ENCODE results near the gene STARD7. TPM values are rescaled to one million over a fixed set of nuclear protein-coding genes. Genes with fewer than 3 reads are reported as not detected.
A peak's percentile ranks its signal among the peaks of the same experiment; 100 is the strongest.

STARD7 gene
- total and polyA plus RNA-seq, 9 of the 15 experiments (the other 6 are each of a cell fraction or from before 2014, with no cell fraction given) = 90.9 to 196 (median 145) TPM

DNA sequence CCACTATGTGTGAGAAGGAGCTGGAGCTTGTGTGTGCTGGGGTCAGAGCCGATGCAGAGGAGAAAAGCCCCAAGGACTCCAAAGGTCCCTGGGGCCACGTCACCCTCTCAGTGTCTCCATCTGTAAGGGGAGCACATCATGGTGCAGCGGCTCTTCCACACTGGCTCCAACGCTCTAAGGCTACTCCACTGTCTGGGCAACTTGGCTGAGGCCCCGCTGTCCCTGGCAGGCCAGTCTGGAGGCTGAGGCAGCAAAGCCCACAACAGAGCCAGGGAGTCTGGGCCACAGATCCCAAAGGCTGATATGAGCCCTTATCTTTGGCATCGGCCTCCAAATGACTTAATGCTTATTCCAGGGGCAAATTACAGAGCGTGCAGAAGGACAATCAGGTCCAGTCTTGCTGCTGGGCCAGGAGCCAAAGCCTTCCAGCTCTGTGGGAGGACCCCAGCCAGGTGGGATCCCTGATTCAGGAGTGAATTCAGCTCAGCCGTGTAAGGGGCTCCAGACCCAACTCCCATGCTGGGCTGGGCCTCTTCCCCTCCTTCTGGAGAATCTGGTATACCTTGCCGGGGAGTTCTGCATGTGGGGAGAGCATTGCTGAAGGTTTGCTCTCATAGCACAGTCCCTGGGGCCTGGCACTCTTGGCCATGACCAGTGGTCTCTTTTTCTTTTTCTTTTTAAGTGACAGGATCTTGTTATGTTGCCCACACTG, 61.6 kb downstream of the STARD7 start:
- TF ChIP-seq FOXP1 (CRISPR knock-in tag; IDR thresholded peaks at IDR 0.05) = 0 out of 2 replicates have a peak, but pooled peaks have one; percentile 0
- no peak for TF ChIP-seq SIN3A (IDR thresholded peaks at IDR 0.05; ENCODE audit: borderline replicate concordance in 2 of 2, control insufficient read depth in 1 of 2, low read depth in 2 of 2, low read length in 2 of 2)
- peak; percentile 44; the same call in 1 of the 2 replicates for TF ChIP-seq GATA2 (CRISPR knock-in tag; IDR thresholded peaks at IDR 0.05)
- no TSS peak for BruUV-seq (replicated peaks)
- Histone ChIP-seq H3K4me2 (ENCODE audit: insufficient read depth, low read length) (0 out of 2 replicates have a peak overlapping the region, but pooled peaks have one; percentile 6), H3K9ac (ENCODE audit: insufficient read depth in 1 of 2, low read depth in 2 of 2, low read length in 2 of 2) (peak overlapping the region in 1 of 2 experiments; percentile 88; a peak in 2 of 4 replicates), H3K9me1 (ENCODE audit: control insufficient read depth, insufficient read depth, low read length) (no peaks in the 10 kb centered on the region), H2AFZ (ENCODE audit: low read depth, low read length) (peak overlapping the region; percentile 73), H3K27ac (ENCODE audit: extremely low read depth, low read depth, low read length) (no peak overlapping the region), H3K4me3 (no peak overlapping the region), H3K27me3 (ENCODE audit: control insufficient read depth in 2 of 2, insufficient read depth in 2 of 2, low read length in 2 of 2) (0 out of 5 replicates have a peak, but pooled peaks cover 0 to 4% of the 10 kb centered on the region in 2 experiments), H4K20me1 (replicated peaks; ENCODE audit: control insufficient read depth, insufficient read depth, low read length) (no peaks in the 10 kb centered on the region), H3K9me3 (replicated peaks; ENCODE audit: control insufficient read depth, insufficient read depth, low read depth, low read length) (no peaks in the 10 kb centered on the region), H3K79me2 (ENCODE audit: control insufficient read depth, insufficient read depth, low read length) (no peaks in the 10 kb centered on the region), H3K36me3 (ENCODE audit: control insufficient read depth, insufficient read depth, low read length) (no peaks in the 10 kb centered on the region), H3K4me1 (replicated peaks in 1 of 2; ENCODE audit: control insufficient read depth in 2 of 2, insufficient read depth in 2 of 2, low read length in 2 of 2) (peaks cover 22 to 42% of the 10 kb centered on the region in 2 experiments)
- intact Hi-C loops (cut with micrococcal nuclease) (no loop called here), in situ Hi-C loops (cut with MboI) (no loop called here)
- POLR2A ChIA-PET = interaction anchor here (0.8 kb wide), 1 partner anchor 126 kb away, joined by 3 read pairs; no protein-coding TSS in a partner anchor
- CTCF ChIA-PET (ENCODE audit: low intra/inter-chr PET ratio) = interaction anchor here (0.9 kb wide), 1 partner anchor 154 kb away, joined by 4 read pairs; no protein-coding TSS in a partner anchor
- 31% methylated on average over 9 of the region's 9 CpGs for WGBS (ENCODE audit: insufficient coverage, low coverage, missing lambda C conversion rate)
- peak; percentile 34 for ATAC-seq
- no peak for FAIRE-seq
- no peak for DNase-seq (ENCODE audit: extremely low read depth in 1 of 4, low spot score in 3 of 4)

Measured in K562 (cell line).